Activated T-helper 1 cell treated with anti-CD3 and anti-CD28 coated beads, Interleukin-12 subunit alpha, Interleukin-12 subunit beta, Interleukin-2, Interleukin-4 antibody, amounts not matched to agents 30 ng/mL and 10 ng/mL and 1 ng/mL, durations not matched to agents 14 hours and 24 hours and 36 hours (primary cell): ENCODE measurements around the gene POLN. TPM values are rescaled to one million over a fixed set of nuclear protein-coding genes. Genes with fewer than 3 reads are reported as not detected.
"Not testable (repeated sequence)": the region's sequence is repeated elsewhere in the genome, so short reads cannot be mapped to it uniquely, and the experiment has no call there.

Experiments used
- DNase-seq: peaks from one replicate; pipeline ENCODE4 v3.0.0; 2021; ENCODE audit warnings: low spot score
- H3K27ac Mint-ChIP-seq: one replicate; pipeline ENCODE4 v1.8.0; 2021; ENCODE audit warnings: mild to moderate bottlenecking, mixed read lengths
- H3K27me3 Mint-ChIP-seq: one replicate; pipeline ENCODE4 v1.8.0; 2022; ENCODE audit warnings: mild to moderate bottlenecking, moderate library complexity, mixed read lengths; ENCODE audit not compliant: insufficient read depth
- H3K36me3 Mint-ChIP-seq: one replicate; pipeline ENCODE4 v1.8.0; 2021; ENCODE audit warnings: low read depth, mixed read lengths
- H3K4me1 Mint-ChIP-seq: one replicate; pipeline ENCODE4 v1.8.0; 2021; ENCODE audit warnings: low read depth, mixed read lengths
- H3K4me3 Mint-ChIP-seq: one replicate; pipeline ENCODE4 v1.8.0; 2021; ENCODE audit warnings: mild to moderate bottlenecking, moderate library complexity, mixed read lengths
- H3K9me3 Mint-ChIP-seq: one replicate; pipeline ENCODE4 v1.8.0; 2021; ENCODE audit warnings: mixed read lengths
- intact Hi-C: fragments of 100-400 bp; cut with micrococcal nuclease; formaldehyde crosslinking; loops from one replicate; pipeline ENCODE4 v1.15.1; 2024
- total RNA-seq: library from RNA; stranded (reverse); gene quantifications from 2 replicates; pipeline ENCODE4 v1.2.3, GENCODE V29; 2022

The POLN gene
- total RNA-seq, 1 donor from 2014 or later: 3.5 TPM

GRCh38 chr4:2284161-2284933 is 42.4 kb upstream of the POLN start:
- H3K4me1 Mint-ChIP-seq: peaks cover 30% of the 10 kb centered on the region
- H3K27ac Mint-ChIP-seq: no peak overlapping the region
- peaks cover 2% of the 10 kb centered on the region for H3K36me3 Mint-ChIP-seq
- no peaks in the 10 kb centered on the region for H3K27me3 Mint-ChIP-seq
- H3K9me3 Mint-ChIP-seq: no peaks in the 10 kb centered on the region
- DNase-seq: no peak
- H3K4me3 Mint-ChIP-seq: no peak overlapping the region
- intact Hi-C loops: loop anchor here (10.0 kb wide), 1 partner anchor 50 kb away; no protein-coding TSS in a partner anchor

- intact Hi-C loops: loop anchor here (2.0 to 10.0 kb wide), 3 partner anchors 20 to 130 kb away; partner anchors contain the start of gene MXD4
- peaks cover 30% of the 10 kb centered on the region for H3K4me1 Mint-ChIP-seq
Observed at GRCh38 chr4:2283199-2283711, 41.3 kb upstream of the POLN start.

GRCh38 chr4:2281575-2282343 is 39.8 kb upstream of the POLN start:
- peak overlapping the region; percentile 45 for H3K4me3 Mint-ChIP-seq
- peak; percentile 74 for DNase-seq
- peak overlapping the region; percentile 90 for H3K27ac Mint-ChIP-seq
- H3K4me1 Mint-ChIP-seq: peaks cover 30% of the 10 kb centered on the region
- intact Hi-C loops: loop anchor here (1.0 to 10.0 kb wide), 5 partner anchors 10 to 181 kb away; partner anchors contain the start of gene MXD4
- H3K27me3 Mint-ChIP-seq: no peaks in the 10 kb centered on the region
- H3K36me3 Mint-ChIP-seq: peaks cover 2% of the 10 kb centered on the region
- H3K9me3 Mint-ChIP-seq: no peaks in the 10 kb centered on the region

More at GRCh38 chr4:2283199-2283711, 41.3 kb upstream of the POLN start:
- H3K9me3 Mint-ChIP-seq: no peaks in the 10 kb centered on the region
- peaks cover 2% of the 10 kb centered on the region for H3K36me3 Mint-ChIP-seq
- no peak overlapping the region for H3K4me3 Mint-ChIP-seq
- no peak overlapping the region for H3K27ac Mint-ChIP-seq
- H3K27me3 Mint-ChIP-seq: no peaks in the 10 kb centered on the region
- no peak for DNase-seq

GRCh38 chr4:2280531-2281300 is 38.8 kb upstream of the POLN start:
- Mint-ChIP-seq H3K36me3 (peaks cover 2% of the 10 kb centered on the region), H3K4me3 (no peak overlapping the region), H3K27ac (peak overlapping the region; percentile 90), H3K27me3 (no peaks in the 10 kb centered on the region), H3K4me1 (peaks cover 30% of the 10 kb centered on the region), H3K9me3 (no peaks in the 10 kb centered on the region)
- no peak for DNase-seq
- intact Hi-C loops: loop anchor here (2.0 to 10.0 kb wide), 2 partner anchors 54 to 182 kb away; no protein-coding TSS in a partner anchor

GRCh38 chr4:2277956-2278355 is 36.0 kb upstream of the POLN start:
- peaks cover 22% of the 10 kb centered on the region for H3K4me1 Mint-ChIP-seq
- H3K27me3 Mint-ChIP-seq: peaks cover 1% of the 10 kb centered on the region
- H3K9me3 Mint-ChIP-seq: no peaks in the 10 kb centered on the region
- no peak overlapping the region for H3K4me3 Mint-ChIP-seq
- no peak for DNase-seq
- peaks cover 2% of the 10 kb centered on the region for H3K36me3 Mint-ChIP-seq
- intact Hi-C loops: no loop called here
- no peak overlapping the region for H3K27ac Mint-ChIP-seq

GRCh38 chr4:2276581-2277325 is 34.8 kb upstream of the POLN start:
- Mint-ChIP-seq H3K4me1 (peaks cover 10% of the 10 kb centered on the region), H3K9me3 (no peaks in the 10 kb centered on the region), H3K36me3 (no peaks in the 10 kb centered on the region), H3K4me3 (no peak overlapping the region), H3K27ac (no peak overlapping the region), H3K27me3 (peaks cover 1% of the 10 kb centered on the region)
- intact Hi-C loops: no loop called here
- DNase-seq: no peak

- Mint-ChIP-seq H3K9me3 (no peaks in the 10 kb centered on the region), H3K27ac (no peak overlapping the region), H3K36me3 (no peaks in the 10 kb centered on the region), H3K4me3 (no peak overlapping the region), H3K27me3 (peaks cover 1% of the 10 kb centered on the region), H3K4me1 (no peaks in the 10 kb centered on the region)
- intact Hi-C loops: no loop called here
- DNase-seq: no peak
Observed at GRCh38 chr4:2275546-2276251, 33.8 kb upstream of the POLN start.

GRCh38 chr4:2275044-2275397 is 33.1 kb upstream of the POLN start:
- H3K27me3 Mint-ChIP-seq, H3K9me3 Mint-ChIP-seq, intact Hi-C loops, DNase-seq, H3K27ac Mint-ChIP-seq, H3K36me3 Mint-ChIP-seq, H3K4me1 Mint-ChIP-seq, H3K4me3 Mint-ChIP-seq: not testable (repeated sequence)

- intact Hi-C loops: no loop called here
- Mint-ChIP-seq H3K4me3 (no peak overlapping the region), H3K27ac (no peak overlapping the region), H3K36me3 (no peaks in the 10 kb centered on the region), H3K4me1 (no peaks in the 10 kb centered on the region), H3K27me3 (peaks cover 1% of the 10 kb centered on the region), H3K9me3 (no peaks in the 10 kb centered on the region)
- DNase-seq: no peak
Observed at GRCh38 chr4:2274320-2275043, 32.6 kb upstream of the POLN start.

- no peak for DNase-seq
- Mint-ChIP-seq H3K9me3 (no peaks in the 10 kb centered on the region), H3K27ac (no peak overlapping the region), H3K36me3 (no peaks in the 10 kb centered on the region), H3K27me3 (peaks cover 1% of the 10 kb centered on the region), H3K4me1 (no peaks in the 10 kb centered on the region), H3K4me3 (no peak overlapping the region)
- intact Hi-C loops: no loop called here
Observed at GRCh38 chr4:2273657-2274319, 31.9 kb upstream of the POLN start.

- H3K27me3 Mint-ChIP-seq: peaks cover 1% of the 10 kb centered on the region
- no peaks in the 10 kb centered on the region for H3K9me3 Mint-ChIP-seq
- no peaks in the 10 kb centered on the region for H3K36me3 Mint-ChIP-seq
- H3K27ac Mint-ChIP-seq: no peak overlapping the region
- H3K4me1 Mint-ChIP-seq: no peaks in the 10 kb centered on the region
- no peak overlapping the region for H3K4me3 Mint-ChIP-seq
- DNase-seq: no peak
- intact Hi-C loops: no loop called here
Observed at GRCh38 chr4:2273221-2273620, 31.3 kb upstream of the POLN start.
